Measurements from ENCODE around the gene NCOA4. TPM values are rescaled to one million over a fixed set of nuclear protein-coding genes. Genes with fewer than 3 reads are reported as not detected.

The NCOA4 gene
- total and polyA plus RNA-seq, 2 of the 4 experiments (the other 2 are of a cell fraction) = 62.2 to 188 TPM

DNA sequence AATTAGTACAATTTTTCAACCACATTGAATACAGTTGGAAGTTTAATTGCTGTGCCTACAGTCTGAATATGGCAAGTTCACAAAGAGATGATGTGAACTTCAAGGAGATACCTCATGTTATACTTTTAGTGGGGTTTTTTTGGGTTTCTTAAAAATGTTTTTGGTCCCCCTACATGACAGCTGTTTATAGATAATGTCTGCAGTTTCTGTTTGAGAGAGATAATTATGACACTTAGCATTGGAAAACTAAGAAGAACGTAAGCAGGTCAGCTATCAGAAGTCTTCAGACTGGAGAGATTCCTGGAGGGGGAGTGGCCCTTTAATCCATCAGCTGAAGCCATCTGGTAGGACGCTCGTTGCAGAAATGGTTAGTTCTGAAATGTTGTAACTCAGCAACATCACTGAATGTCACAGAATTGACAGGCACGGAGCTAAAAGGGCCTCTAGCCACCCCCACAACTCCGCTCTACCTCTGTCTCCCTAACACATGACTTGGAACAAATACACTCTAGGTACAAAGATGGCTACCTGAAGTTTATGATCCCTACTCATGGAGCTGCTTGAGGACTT lies 29.2 kb downstream of the NCOA4 start:
- in situ Hi-C loops (cut with MboI; ENCODE audit: low sequenced_read_pairs) (loop anchor here (25.0 kb wide), 1 partner anchor 1014 kb away; the partner anchor contains the start of gene DEPP1), dilution Hi-C loops (cut with HindIII; ENCODE audit: low sequenced_read_pairs, unreplicated experiment) (no loop called here), intact Hi-C loops (cut with micrococcal nuclease) (no loop called here)
- Histone ChIP-seq H2BK120ac (ENCODE audit: low read depth, low read length) (no peak overlapping the region), H4K5ac (ENCODE audit: low read depth, low read length) (no peak overlapping the region), H3K27me3 (ENCODE audit: control insufficient read depth, insufficient read depth, low read length) (no peaks in the 10 kb centered on the region), H3K79me1 (ENCODE audit: low read depth in 1 of 2, low read length in 2 of 2) (peaks cover 23 to 41% of the 10 kb centered on the region in 2 experiments), H3K9ac (ENCODE audit: low read depth, low read length) (no peak overlapping the region), H2BK5ac (ENCODE audit: low read depth, low read length, poor library complexity, severe bottlenecking) (no peak overlapping the region), H2AK5ac (ENCODE audit: low read depth, low read length) (no peak overlapping the region), H3K4ac (ENCODE audit: low read depth, low read length) (no peak overlapping the region), H3K36me3 (ENCODE audit: control insufficient read depth, insufficient read depth, low read length) (peaks cover 38% of the 10 kb centered on the region), H2BK15ac (ENCODE audit: low read depth, low read length) (no peak overlapping the region), H3K4me2 (ENCODE audit: low read depth, low read length) (no peak overlapping the region), H3K14ac (replicated peaks; ENCODE audit: low read depth, low read length) (no peak overlapping the region), H4K8ac (ENCODE audit: low read depth in 2 of 2, low read length in 2 of 2) (no peak overlapping the region), H4K20me1 (ENCODE audit: insufficient read depth, low read length) (0 out of 2 replicates have a peak, but pooled peaks cover under 1% of the 10 kb centered on the region), H3K4me3 (ENCODE audit: insufficient read depth, low read depth, low read length) (no peak overlapping the region), H3K9me3 (ENCODE audit: control insufficient read depth, insufficient read depth, low read length) (no peaks in the 10 kb centered on the region), H3K4me1 (ENCODE audit: control insufficient read depth, insufficient read depth, low read length) (no peaks in the 10 kb centered on the region), H3K27ac (ENCODE audit: insufficient read depth, low read length) (no peak overlapping the region), H2AK9ac (replicated peaks; ENCODE audit: low read depth, low read length, poor library complexity) (no peak overlapping the region), H3K23ac (ENCODE audit: low read depth, low read length) (no peak overlapping the region), H3K56ac (ENCODE audit: extremely low read depth, insufficient read depth, low read length) (no peak overlapping the region), H2BK20ac (ENCODE audit: low read depth, low read length) (no peak overlapping the region), H3K18ac (ENCODE audit: low read depth, low read length) (no peak overlapping the region), H3K9me1 (ENCODE audit: insufficient read depth, low read length) (no peaks in the 10 kb centered on the region), H4K91ac (ENCODE audit: insufficient read depth, low read depth, low read length) (no peak overlapping the region), H2AFZ (replicated peaks; ENCODE audit: low read length, poor library complexity) (no peak overlapping the region)
- BruUV-seq (replicated peaks) = no TSS peak
- no CpG with 5 or more reads among the region's 5 CpGs for WGBS, 2 experiments (ENCODE audit: extremely low coverage in 2 of 2, insufficient read length in 1 of 2)
- TF ChIP-seq POLR2A (IDR thresholded peaks at IDR 0.05; ENCODE audit: low read depth, low read length) (no peak), USF2 (IDR thresholded peaks at IDR 0.05; ENCODE audit: low read depth, low read length) (no peak), BHLHE40 (IDR thresholded peaks at IDR 0.05; ENCODE audit: low read depth, low read length) (no peak), RFX5 (IDR thresholded peaks at IDR 0.05; ENCODE audit: low read depth, low read length) (no peak), MAZ (IDR thresholded peaks at IDR 0.05; ENCODE audit: borderline replicate concordance, low read depth, low read length) (no peak), CEBPB (IDR thresholded peaks at IDR 0.05; ENCODE audit: low read depth, low read length) (no peak), RCOR1 (IDR thresholded peaks at IDR 0.05; ENCODE audit: insufficient replicate concordance, low read length) (no peak), ELK1 (IDR thresholded peaks at IDR 0.05; ENCODE audit: borderline replicate concordance, low read depth, low read length) (no peak), NFE2L2 (IDR thresholded peaks at IDR 0.05; ENCODE audit: low read depth, low read length) (no peak), SMC3 (IDR thresholded peaks at IDR 0.05; ENCODE audit: low read depth, low read length) (no peak), MXI1 (IDR thresholded peaks at IDR 0.05; ENCODE audit: borderline replicate concordance, low read depth, low read length) (no peak), MAFK (IDR thresholded peaks at IDR 0.05; ENCODE audit: low read depth, low read length) (no peak), CTCF (conservative IDR thresholded peaks at IDR 0.05; ENCODE audit: low read depth, low read length) (no peak), CHD1 (IDR thresholded peaks at IDR 0.05; ENCODE audit: low read depth, low read length) (no peak), FOS (IDR thresholded peaks at IDR 0.05; ENCODE audit: low read depth, low read length) (no peak), RAD21 (IDR thresholded peaks at IDR 0.05; ENCODE audit: low read length) (no peak)
- ChIA-PET POLR2A (ENCODE audit: unreplicated experiment) (no interaction called here), CTCF (no interaction called here)
- DNase-seq (no peak), ATAC-seq (ENCODE audit: low read depth) (no peak)

All from IMR-90 (cell line).